CD14-positive monocyte (primary cell): ENCODE results near the gene SLIT2. TPM values are rescaled to one million over a fixed set of nuclear protein-coding genes. Genes with fewer than 3 reads are reported as not detected.

ENCODE experiments used
- DNase-seq, 3 donors: peaks; one replicate each; pipeline ENCODE4 v3.0.0-alpha.2; 2011 to 2022
- H2AFZ ChIP-seq: 2 replicates; pipeline ENCODE4 v1.6.0; 2012; ENCODE audit warnings: mild to moderate bottlenecking, low read depth, low read length, inconsistent platforms; ENCODE audit not compliant: insufficient read depth, poor library complexity, severe bottlenecking
- H3K27ac ChIP-seq, 2 donors: 1 replicate in 1 of 2; 2 replicates in 1 of 2; pipeline ENCODE4 v1.5.1; 2012 to 2013; ENCODE audit warnings: low read length in 2 of 2, control low read depth in 1 of 2, inconsistent platforms in 1 of 2, low read depth in 1 of 2, mild to moderate bottlenecking in 1 of 2
- H3K27me3 ChIP-seq, 2 donors: one replicate each; pipeline versions ENCODE4 v1.6.0 to v1.6.1; 2011 to 2013; ENCODE audit warnings: low read length in 2 of 2; ENCODE audit not compliant: control insufficient read depth in 2 of 2, insufficient read depth in 2 of 2
- H3K36me3 ChIP-seq, 2 donors: replicated peaks in 1 of 2; 1 replicate in 1 of 2; 2 replicates in 1 of 2; pipeline versions ENCODE4 v1.5.1 to v1.6.1; 2012 to 2013; ENCODE audit warnings: low read length in 2 of 2, control low read depth in 1 of 2, inconsistent platforms in 1 of 2, mild to moderate bottlenecking in 1 of 2; ENCODE audit not compliant: insufficient read depth in 2 of 2, control insufficient read depth in 1 of 2
- H3K4me1 ChIP-seq, 2 donors: 1 replicate in 1 of 2; 2 replicates in 1 of 2; pipeline versions ENCODE4 v1.5.1 to v1.6.1; 2012 to 2013; ENCODE audit warnings: low read length in 2 of 2, control low read depth in 1 of 2, inconsistent platforms in 1 of 2, mild to moderate bottlenecking in 1 of 2, moderate library complexity in 1 of 2; ENCODE audit not compliant: insufficient read depth in 2 of 2, control insufficient read depth in 1 of 2
- H3K4me2 ChIP-seq: replicated peaks from 2 replicates; pipeline ENCODE3; 2012; ENCODE audit warnings: low read length, moderate library complexity, mild to moderate bottlenecking; ENCODE audit not compliant: poor library complexity, severe bottlenecking; ENCODE audit errors: extremely low read depth
- H3K4me3 ChIP-seq, 3 experiments: fragments of 200-600 bp in 1 of 3; sonication (generic) in 1 of 3; replicated peaks in 1 of 3; 1 replicate in 2 of 3; 2 replicates in 1 of 3; pipeline ENCODE4 v1.5.1; 2011 to 2013; ENCODE audit warnings: low read length in 3 of 3, mild to moderate bottlenecking in 3 of 3, control low read depth in 2 of 3, low read depth in 2 of 3, inconsistent platforms in 1 of 3, moderate library complexity in 1 of 3
- H3K79me2 ChIP-seq: 2 replicates; pipeline ENCODE4 v1.6.0; 2012; ENCODE audit warnings: mild to moderate bottlenecking, control low read depth, inconsistent platforms, low read length, moderate library complexity; ENCODE audit not compliant: insufficient read depth
- H3K9ac ChIP-seq: 2 replicates; pipeline ENCODE4 v1.6.0; 2017; ENCODE audit warnings: low read length, mild to moderate bottlenecking; ENCODE audit not compliant: insufficient read depth, poor library complexity, severe bottlenecking
- H3K9me3 ChIP-seq, 2 donors: replicated peaks in 1 of 2; 1 replicate in 1 of 2; 2 replicates in 1 of 2; pipeline versions ENCODE4 v1.5.1 to v1.6.1; 2012 to 2013; ENCODE audit warnings: low read length in 2 of 2, control low read depth in 1 of 2; ENCODE audit not compliant: control insufficient read depth in 1 of 2, insufficient read depth in 1 of 2
- H4K20me1 ChIP-seq: 2 replicates; pipeline ENCODE4 v1.6.0; 2012; ENCODE audit warnings: mild to moderate bottlenecking, low read length, control low read depth, moderate library complexity; ENCODE audit not compliant: insufficient read depth
- H3K27ac Mint-ChIP-seq, 7 donors: one replicate each; pipeline ENCODE4 v1.8.0; 2020; ENCODE audit warnings: mild to moderate bottlenecking in 7 of 7, mixed read lengths in 7 of 7, moderate library complexity in 6 of 7, inconsistent platforms in 2 of 7
- H3K27me3 Mint-ChIP-seq, 3 donors: one replicate each; pipeline ENCODE4 v1.8.0; 2021 to 2022; ENCODE audit warnings: low read depth in 3 of 3, mild to moderate bottlenecking in 3 of 3, mixed read lengths in 3 of 3, moderate library complexity in 3 of 3, inconsistent platforms in 1 of 3
- H3K36me3 Mint-ChIP-seq, 2 donors: one replicate each; pipeline ENCODE4 v1.8.0; 2020; ENCODE audit warnings: mixed read lengths in 2 of 2, inconsistent platforms in 1 of 2, mild to moderate bottlenecking in 1 of 2
- H3K4me1 Mint-ChIP-seq: one replicate; pipeline ENCODE4 v1.8.0; 2020; ENCODE audit warnings: mild to moderate bottlenecking, mixed read lengths
- H3K4me3 Mint-ChIP-seq, 2 donors: one replicate each; pipeline ENCODE4 v1.8.0; 2020; ENCODE audit warnings: mild to moderate bottlenecking in 2 of 2, mixed read lengths in 2 of 2, moderate library complexity in 1 of 2
- H3K9me3 Mint-ChIP-seq, 7 donors: one replicate each; pipeline ENCODE4 v1.8.0; 2020 to 2022; ENCODE audit warnings: mixed read lengths in 7 of 7, mild to moderate bottlenecking in 6 of 7, moderate library complexity in 6 of 7, inconsistent platforms in 2 of 7
- CTCF ChIP-seq: fragments of 200-600 bp; IDR thresholded peaks from one replicate; pipeline ENCODE4 v1.8.0; 2022; ENCODE audit warnings: antibody characterized with exemption, mild to moderate bottlenecking
- WGBS: methylation state at CpG from one replicate; pipeline ENCODE4 v1.1.5; 2013; ENCODE audit warnings: missing lambda C conversion rate; ENCODE audit not compliant: insufficient coverage; 5-methylcytosine and 5-hydroxymethylcytosine counted together
- intact Hi-C, 2 donors: fragments of 100-400 bp; cut with micrococcal nuclease; formaldehyde crosslinking; loops; one replicate each; pipeline versions ENCODE4 v1.15.0 to v1.15.1; 2023
- polyA plus RNA-seq, 3 donors: library from polyadenylated mRNA; depleted of rRNA in 1 of 3; unstranded in 2 of 3; stranded (reverse) in 1 of 3; fragments of 300-500 nt in 2 of 3; fragments of >200 nt in 1 of 3; fragmentation: Illumina TruSeq in 2 of 3; gene quantifications; 1 replicate in 2 of 3; 2 replicates in 1 of 3; pipeline ENCODE4 v1.2.3, GENCODE V29; 2012 to 2021

The SLIT2 gene
- polyA plus RNA-seq, 3 donors = 0.08 TPM; not detected in 2

DNA sequence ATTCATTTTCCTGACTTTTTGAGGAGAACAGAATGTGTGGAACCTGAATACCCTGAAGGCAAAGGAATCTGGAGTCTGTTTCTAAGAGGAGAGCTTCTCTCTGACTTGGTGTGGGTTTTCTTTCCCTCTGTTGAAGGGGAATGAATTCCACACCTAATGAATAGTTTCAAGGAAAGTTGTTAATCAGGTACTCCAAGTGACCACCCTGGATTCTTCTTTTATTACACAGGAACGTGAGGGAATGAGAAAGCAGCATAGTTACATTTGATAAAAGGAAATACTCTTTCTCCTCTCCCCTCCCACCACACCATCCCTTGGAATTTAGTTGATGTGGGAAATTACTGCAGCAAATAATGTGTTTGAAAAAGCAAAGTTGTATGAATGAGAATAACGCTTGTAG, 29.7 kb downstream of the SLIT2 start:
- no peak overlapping the region for H3K4me3 Mint-ChIP-seq
- H3K27ac Mint-ChIP-seq = no peak overlapping the region
- no peak for DNase-seq
- Histone ChIP-seq H3K9me3 (no peaks in the 10 kb centered on the region), H3K36me3 (no peaks in the 10 kb centered on the region), H3K9ac (no peak overlapping the region), H2AFZ (no peak overlapping the region), H3K79me2 (no peaks in the 10 kb centered on the region), H3K27ac (no peak overlapping the region), H3K27me3 (no peaks in the 10 kb centered on the region), H3K4me2 (no peak overlapping the region), H3K4me3 (no peak overlapping the region), H4K20me1 (no peaks in the 10 kb centered on the region), H3K4me1 (no peaks in the 10 kb centered on the region)
- H3K27me3 Mint-ChIP-seq = peaks cover 0 to 2% (median 0%) of the 10 kb centered on the region in 3 donors
- H3K4me1 Mint-ChIP-seq = no peaks in the 10 kb centered on the region
- WGBS = no CpG with 5 or more reads among the region's 2 CpGs
- no peaks in the 10 kb centered on the region for H3K36me3 Mint-ChIP-seq
- TF ChIP-seq CTCF = no peak
- no peaks in the 10 kb centered on the region for H3K9me3 Mint-ChIP-seq
- intact Hi-C loops = no loop called here

DNA sequence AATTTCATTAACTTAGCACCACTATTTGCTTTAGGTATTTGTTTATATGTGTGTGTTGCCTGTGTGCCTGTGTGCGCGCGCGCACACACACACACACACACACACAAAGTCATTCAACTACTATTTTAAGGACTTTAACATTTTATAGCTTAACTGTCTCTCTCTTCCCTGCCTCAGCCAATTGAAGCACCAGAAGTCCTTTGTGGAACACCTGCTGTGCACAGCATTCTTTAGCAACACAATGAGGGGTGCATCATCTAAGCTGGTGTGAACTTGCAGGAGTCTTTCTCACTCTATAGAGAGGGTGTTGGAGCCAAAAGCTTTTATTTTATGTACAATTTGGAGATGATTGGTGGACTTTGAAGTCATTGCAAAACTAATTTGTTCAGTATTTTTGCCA, 31.3 kb downstream of the SLIT2 start:
- no CpG with 5 or more reads among the region's 4 CpGs for WGBS
- no peak for TF ChIP-seq CTCF
- no peak overlapping the region for H3K27ac Mint-ChIP-seq

More for the DNA sequence above, 31.3 kb downstream of the SLIT2 start:
- DNase-seq = no peak
- intact Hi-C loops = no loop called here
- Histone ChIP-seq H3K4me2 (no peak overlapping the region), H3K36me3 (no peaks in the 10 kb centered on the region), H4K20me1 (no peaks in the 10 kb centered on the region), H3K9ac (no peak overlapping the region), H3K27me3 (no peaks in the 10 kb centered on the region), H2AFZ (no peak overlapping the region), H3K79me2 (no peaks in the 10 kb centered on the region), H3K4me3 (no peak overlapping the region), H3K9me3 (no peaks in the 10 kb centered on the region), H3K27ac (no peak overlapping the region), H3K4me1 (no peaks in the 10 kb centered on the region)
- Mint-ChIP-seq H3K36me3 (no peaks in the 10 kb centered on the region), H3K4me3 (no peak overlapping the region), H3K27me3 (peaks cover 0 to 2% (median 0%) of the 10 kb centered on the region in 3 donors), H3K9me3 (no peaks in the 10 kb centered on the region), H3K4me1 (no peaks in the 10 kb centered on the region)
